Central memory CD8-positive, alpha-beta T cell (primary cell): Measurements from ENCODE around the gene C4BPA.

Experiments
- ATAC-seq: fragments of 150-1000 bp; cut with Tn5 transposase; replicated peaks from 2 replicates; pipeline ENCODE4 v1.10.0; 2022; ENCODE audit warnings: mild to moderate bottlenecking, moderate FRiP score, moderate number of reproducible peaks; ENCODE audit not compliant: poor library complexity, severe bottlenecking; ENCODE audit errors: extremely low read depth
- DNase-seq, 2 donors: peaks; one replicate each; pipeline ENCODE4 v3.0.0; 2021; ENCODE audit warnings: low spot score in 2 of 2
- H3K27ac Mint-ChIP-seq: one replicate; pipeline ENCODE4 v1.8.0; 2022; ENCODE audit warnings: low read depth, mild to moderate bottlenecking, moderate library complexity, mixed read lengths
- H3K27me3 Mint-ChIP-seq: one replicate; pipeline ENCODE4 v1.8.0; 2022; ENCODE audit warnings: mixed read lengths
- H3K36me3 Mint-ChIP-seq: one replicate; pipeline ENCODE4 v1.8.0; 2022; ENCODE audit warnings: mild to moderate bottlenecking, moderate library complexity, mixed read lengths; ENCODE audit not compliant: insufficient read depth
- H3K4me1 Mint-ChIP-seq: one replicate; pipeline ENCODE4 v1.8.0; 2022; ENCODE audit warnings: mixed read lengths
- H3K4me3 Mint-ChIP-seq: one replicate; pipeline ENCODE4 v1.8.0; 2022; ENCODE audit warnings: mild to moderate bottlenecking, moderate library complexity, mixed read lengths
- H3K9me3 Mint-ChIP-seq: one replicate; pipeline ENCODE4 v1.8.0; 2022; ENCODE audit warnings: mixed read lengths

C4BPA gene

GRCh38 chr1:207186503-207186902 is 82.5 kb downstream of the C4BPA start:
- peaks cover 2% of the 10 kb centered on the region for H3K36me3 Mint-ChIP-seq
- H3K9me3 Mint-ChIP-seq = no peaks in the 10 kb centered on the region
- no peak overlapping the region for H3K27ac Mint-ChIP-seq
- H3K4me3 Mint-ChIP-seq = no peak overlapping the region
- DNase-seq (no peak), ATAC-seq (no peak)
- H3K27me3 Mint-ChIP-seq = peaks cover 29% of the 10 kb centered on the region
- no peaks in the 10 kb centered on the region for H3K4me1 Mint-ChIP-seq

- DNase-seq = no peak
- H3K36me3 Mint-ChIP-seq = no peaks in the 10 kb centered on the region
- ATAC-seq = no peak
These were observed 84.9 kb downstream of the C4BPA start for GRCh38 chr1:207188901-207189300.

GRCh38 chr1:207191061-207191460 is 87.0 kb downstream of the C4BPA start:
- DNase-seq (no peak), ATAC-seq (no peak)
- no peak overlapping the region for H3K27ac Mint-ChIP-seq
- H3K9me3 Mint-ChIP-seq = peaks cover 5% of the 10 kb centered on the region
- no peaks in the 10 kb centered on the region for H3K36me3 Mint-ChIP-seq
- peaks cover 50% of the 10 kb centered on the region for H3K27me3 Mint-ChIP-seq
- no peaks in the 10 kb centered on the region for H3K4me1 Mint-ChIP-seq
- H3K4me3 Mint-ChIP-seq = no peak overlapping the region

More at GRCh38 chr1:207188901-207189300, 84.9 kb downstream of the C4BPA start:
- H3K27me3 Mint-ChIP-seq = peaks cover 36% of the 10 kb centered on the region
- H3K4me1 Mint-ChIP-seq = no peaks in the 10 kb centered on the region
- no peak overlapping the region for H3K4me3 Mint-ChIP-seq
- H3K27ac Mint-ChIP-seq = no peak overlapping the region
- H3K9me3 Mint-ChIP-seq = no peaks in the 10 kb centered on the region

GRCh38 chr1:207191776-207192175 is 87.7 kb downstream of the C4BPA start:
- no peak overlapping the region for H3K4me3 Mint-ChIP-seq
- no peaks in the 10 kb centered on the region for H3K4me1 Mint-ChIP-seq
- peaks cover 52% of the 10 kb centered on the region for H3K27me3 Mint-ChIP-seq
- H3K27ac Mint-ChIP-seq = no peak overlapping the region
- peaks cover 5% of the 10 kb centered on the region for H3K9me3 Mint-ChIP-seq
- DNase-seq (no peak), ATAC-seq (no peak)
- H3K36me3 Mint-ChIP-seq = no peaks in the 10 kb centered on the region

GRCh38 chr1:207194197-207194596 is 90.2 kb downstream of the C4BPA start:
- ATAC-seq = no peak
- peaks cover 77% of the 10 kb centered on the region for H3K27me3 Mint-ChIP-seq
- peaks cover 11% of the 10 kb centered on the region for H3K9me3 Mint-ChIP-seq
- H3K36me3 Mint-ChIP-seq = peaks cover 1% of the 10 kb centered on the region
- no peak overlapping the region for H3K27ac Mint-ChIP-seq
- no peaks in the 10 kb centered on the region for H3K4me1 Mint-ChIP-seq
- DNase-seq = no peak
- H3K4me3 Mint-ChIP-seq = no peak overlapping the region
